ENCODE measurements around the gene PAX6.

GRCh38 chr11:31806186-31806927, 4.8 kb downstream of the PAX6 start:
- TF ChIP-seq CTCF (IDR thresholded peaks at IDR 0.05) = no peak
- no peak for TF ChIP-seq POLR2A (IDR thresholded peaks at IDR 0.05)

Measured in breast epithelium (tissue), 3 donors.